ENCODE measurements around the gene TADA2A.
"Not testable (repeated sequence)": the region's sequence is repeated elsewhere in the genome, so short reads cannot be mapped to it uniquely, and the experiment has no call there.

The TADA2A gene

DNA sequence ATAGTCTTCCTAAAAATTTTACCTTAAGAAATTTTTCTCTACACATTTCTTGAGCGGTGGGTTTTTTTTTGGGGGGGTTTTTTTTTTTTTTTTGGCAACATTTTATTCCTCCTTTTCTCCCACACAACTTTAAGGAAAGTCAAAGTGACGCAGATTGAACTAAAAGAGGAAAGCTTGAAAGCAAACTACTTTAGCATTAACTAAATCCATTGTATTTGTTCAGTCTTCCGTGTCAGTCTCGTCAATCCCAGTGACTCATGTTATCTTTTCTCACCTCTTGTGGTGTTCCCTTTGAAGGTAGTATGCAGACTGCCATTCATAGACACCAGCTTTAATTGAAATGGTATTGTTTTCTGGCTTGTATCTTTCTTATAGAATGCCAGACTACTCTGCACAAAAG, 39.3 kb downstream of the TADA2A start:
- POLR2A ChIA-PET = no interaction called here
- DNase-seq (ENCODE audit: extremely low spot score) = no peak
- CTCF ChIA-PET = no interaction called here
- no peak for TF ChIP-seq L3MBTL2 (conservative IDR thresholded peaks at IDR 0.05)
- TF ChIP-seq FOXA1 (IDR thresholded peaks at IDR 0.05) = no peak
- TF ChIP-seq FOXM1 (IDR thresholded peaks at IDR 0.05; ENCODE audit: borderline replicate concordance) = no peak
- no peak for TF ChIP-seq SUZ12 (IDR thresholded peaks at IDR 0.05)
- TF ChIP-seq CTBP1 (IDR thresholded peaks at IDR 0.05; ENCODE audit: borderline replicate concordance) = no peak
- no peak for TF ChIP-seq BHLHE40 (IDR thresholded peaks at IDR 0.05; ENCODE audit: borderline replicate concordance)

DNA sequence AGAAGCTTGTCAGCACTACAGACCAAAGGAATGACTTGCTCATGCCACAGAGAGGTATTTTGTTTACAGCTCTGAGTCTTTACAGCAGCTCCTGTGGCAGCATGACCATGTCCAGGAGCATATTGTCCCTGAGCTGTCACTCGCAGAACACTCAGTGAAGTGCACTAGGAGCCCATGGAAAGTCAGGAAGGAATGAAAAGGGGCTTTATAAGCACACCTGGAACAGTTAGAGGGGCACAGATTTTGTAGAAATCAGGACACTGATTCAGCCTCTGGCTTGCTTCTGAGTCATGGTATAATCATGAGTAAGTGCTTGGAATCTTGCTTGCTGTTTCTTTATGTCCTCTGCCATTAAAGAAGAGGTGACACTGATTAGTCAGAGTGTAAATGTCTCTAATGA, 41.0 kb downstream of the TADA2A start:
- TF ChIP-seq CTBP1 (IDR thresholded peaks at IDR 0.05; ENCODE audit: borderline replicate concordance) = no peak
- ChIA-PET POLR2A (no interaction called here), CTCF (no interaction called here)
- DNase-seq (ENCODE audit: extremely low spot score) = no peak

DNA sequence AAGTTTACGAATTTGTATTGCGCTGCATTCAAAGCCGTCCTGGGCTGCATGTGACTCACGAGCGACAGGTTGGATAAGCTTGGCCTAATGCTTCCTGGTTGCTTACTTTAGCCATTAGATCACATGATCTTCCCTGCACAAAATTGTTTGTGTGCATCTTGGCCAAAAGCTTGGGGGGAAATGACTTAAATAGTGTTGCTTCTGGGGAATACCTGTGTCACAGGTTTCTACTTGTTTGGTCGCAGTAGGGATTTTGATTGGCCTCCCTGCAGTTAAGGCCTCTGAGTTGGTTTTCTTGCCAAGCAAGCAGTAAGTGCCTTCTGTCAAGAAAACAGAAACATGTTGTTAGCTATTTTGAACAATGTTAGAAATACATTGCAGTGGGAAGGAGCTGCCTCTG, 43.4 kb downstream of the TADA2A start:
- TF ChIP-seq ELF4 (IDR thresholded peaks at IDR 0.05) = no peak
- TF ChIP-seq LEF1 (IDR thresholded peaks at IDR 0.05; ENCODE audit: borderline replicate concordance) = no peak
- no peak for TF ChIP-seq SUZ12 (IDR thresholded peaks at IDR 0.05)
- no peak for TF ChIP-seq HDGF (IDR thresholded peaks at IDR 0.05; ENCODE audit: borderline replicate concordance)
- no peak for TF ChIP-seq TARDBP (IDR thresholded peaks at IDR 0.05)
- TF ChIP-seq ARNT (IDR thresholded peaks at IDR 0.05) = no peak
- no peak for TF ChIP-seq ZNF384 (IDR thresholded peaks at IDR 0.05)
- TF ChIP-seq CTBP1 (IDR thresholded peaks at IDR 0.05; ENCODE audit: borderline replicate concordance) = no peak
- TF ChIP-seq FOXM1 (IDR thresholded peaks at IDR 0.05; ENCODE audit: borderline replicate concordance) = no peak
- TF ChIP-seq BHLHE40 (IDR thresholded peaks at IDR 0.05; ENCODE audit: borderline replicate concordance) = no peak
- TF ChIP-seq FOXA1 (IDR thresholded peaks at IDR 0.05) = no peak
- TF ChIP-seq, protein P1, sequence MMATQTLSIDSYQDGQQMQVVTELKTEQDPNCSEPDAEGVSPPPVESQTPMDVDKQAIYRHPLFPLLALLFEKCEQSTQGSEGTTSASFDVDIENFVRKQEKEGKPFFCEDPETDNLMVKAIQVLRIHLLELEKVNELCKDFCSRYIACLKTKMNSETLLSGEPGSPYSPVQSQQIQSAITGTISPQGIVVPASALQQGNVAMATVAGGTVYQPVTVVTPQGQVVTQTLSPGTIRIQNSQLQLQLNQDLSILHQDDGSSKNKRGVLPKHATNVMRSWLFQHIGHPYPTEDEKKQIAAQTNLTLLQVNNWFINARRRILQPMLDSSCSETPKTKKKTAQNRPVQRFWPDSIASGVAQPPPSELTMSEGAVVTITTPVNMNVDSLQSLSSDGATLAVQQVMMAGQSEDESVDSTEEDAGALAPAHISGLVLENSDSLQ (IDR thresholded peaks at IDR 0.05) = no peak
- ChIA-PET POLR2A (no interaction called here), CTCF (no interaction called here)
- DNase-seq (ENCODE audit: extremely low spot score) = no peak

DNA sequence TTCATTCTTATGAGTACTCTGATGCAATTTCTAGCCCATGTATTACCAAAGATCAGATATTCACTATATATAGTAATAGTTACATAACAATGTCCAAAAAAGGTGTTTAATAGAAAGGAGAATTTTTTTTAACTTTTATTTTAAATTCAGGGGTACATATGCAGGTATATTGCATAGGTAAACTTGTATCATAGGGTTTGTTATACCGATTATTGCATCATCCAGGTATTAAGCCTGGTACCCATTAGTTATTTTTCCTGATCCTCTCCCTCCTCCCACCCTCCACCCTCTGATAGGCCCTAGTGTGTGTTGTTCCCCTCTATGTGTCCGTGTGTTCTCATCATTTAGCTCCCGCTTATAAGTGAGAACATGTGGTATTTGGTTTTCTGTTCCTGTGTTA, 51.1 kb downstream of the TADA2A start:
- POLR2A ChIA-PET; DNase-seq (ENCODE audit: extremely low spot score); CTCF ChIA-PET: not testable (repeated sequence)

DNA sequence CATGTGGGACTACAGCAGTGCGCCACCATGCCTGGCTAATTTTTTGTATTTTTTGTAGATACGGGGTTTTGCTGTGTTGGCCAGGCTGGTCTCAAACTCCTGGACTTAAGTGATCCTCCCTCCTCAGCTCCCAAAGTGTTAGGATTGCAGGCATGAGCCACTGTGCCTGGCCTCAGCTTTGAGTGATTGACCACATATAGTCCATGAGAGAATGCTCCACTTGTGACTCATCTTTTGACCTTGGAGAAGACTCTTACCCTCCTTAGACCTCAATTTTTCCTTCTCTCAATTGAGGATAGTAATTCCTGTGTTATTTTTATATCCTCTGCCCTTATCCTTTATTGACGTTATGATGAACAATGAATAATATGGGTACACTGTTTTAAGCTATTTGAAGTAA, 52.1 kb downstream of the TADA2A start:
- no peak for DNase-seq (ENCODE audit: extremely low spot score)
- CTCF ChIA-PET = interaction anchor here (0.7 kb wide), 1 partner anchor 21 kb away, joined by 3 read pairs; no protein-coding TSS in a partner anchor
- POLR2A ChIA-PET = no interaction called here
- TF ChIP-seq ZNF384 (IDR thresholded peaks at IDR 0.05) (no peak), SP1 (IDR thresholded peaks at IDR 0.05) (no peak), LEF1 (IDR thresholded peaks at IDR 0.05; ENCODE audit: borderline replicate concordance) (no peak), HDGF (IDR thresholded peaks at IDR 0.05; ENCODE audit: borderline replicate concordance) (no peak), FOXK2 (IDR thresholded peaks at IDR 0.05) (no peak), NFRKB (IDR thresholded peaks at IDR 0.05) (no peak), TARDBP (IDR thresholded peaks at IDR 0.05) (no peak), FOXA1 (IDR thresholded peaks at IDR 0.05) (no peak), SUZ12 (IDR thresholded peaks at IDR 0.05) (no peak)
- TF ChIP-seq, protein P1 (IDR thresholded peaks at IDR 0.05) = no peak

DNA sequence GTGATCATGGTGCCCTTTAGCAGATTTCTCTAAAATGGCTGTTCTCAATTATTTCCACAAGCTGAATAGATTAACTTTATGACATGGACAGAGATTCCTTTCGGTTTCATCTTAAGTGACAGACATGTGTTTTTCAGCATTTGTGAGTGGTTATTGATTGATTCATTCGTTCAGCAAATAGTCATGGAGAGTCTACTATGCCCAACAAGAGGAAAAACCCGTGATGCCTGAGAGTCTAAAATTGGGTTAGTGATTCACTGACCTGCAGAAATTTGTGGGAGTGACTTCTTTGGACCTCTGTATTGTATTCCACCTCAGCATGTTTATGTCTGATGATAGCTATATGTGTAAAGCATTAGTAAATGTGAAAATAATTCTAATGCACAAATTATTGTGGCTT, 55.0 kb downstream of the TADA2A start:
- ChIA-PET POLR2A (no interaction called here), CTCF (no interaction called here)
- TF ChIP-seq HDGF (IDR thresholded peaks at IDR 0.05; ENCODE audit: borderline replicate concordance) = no peak
- no peak for TF ChIP-seq FOXA1 (IDR thresholded peaks at IDR 0.05)
- TF ChIP-seq TARDBP (IDR thresholded peaks at IDR 0.05) = no peak
- no peak for TF ChIP-seq CTBP1 (IDR thresholded peaks at IDR 0.05; ENCODE audit: borderline replicate concordance)
- TF ChIP-seq FOXM1 (IDR thresholded peaks at IDR 0.05; ENCODE audit: borderline replicate concordance) = no peak
- TF ChIP-seq SP1 (IDR thresholded peaks at IDR 0.05) = no peak
- TF ChIP-seq, protein P1 (IDR thresholded peaks at IDR 0.05) = no peak
- TF ChIP-seq SUZ12 (IDR thresholded peaks at IDR 0.05) = no peak
- no peak for TF ChIP-seq ZNF384 (IDR thresholded peaks at IDR 0.05)
- no peak for TF ChIP-seq ARNT (IDR thresholded peaks at IDR 0.05)
- no peak for TF ChIP-seq BHLHE40 (IDR thresholded peaks at IDR 0.05; ENCODE audit: borderline replicate concordance)
- no peak for TF ChIP-seq FOXK2 (IDR thresholded peaks at IDR 0.05)
- TF ChIP-seq NFRKB (IDR thresholded peaks at IDR 0.05) = no peak
- TF ChIP-seq L3MBTL2 (conservative IDR thresholded peaks at IDR 0.05) = no peak
- no peak for DNase-seq (ENCODE audit: extremely low spot score)

DNA sequence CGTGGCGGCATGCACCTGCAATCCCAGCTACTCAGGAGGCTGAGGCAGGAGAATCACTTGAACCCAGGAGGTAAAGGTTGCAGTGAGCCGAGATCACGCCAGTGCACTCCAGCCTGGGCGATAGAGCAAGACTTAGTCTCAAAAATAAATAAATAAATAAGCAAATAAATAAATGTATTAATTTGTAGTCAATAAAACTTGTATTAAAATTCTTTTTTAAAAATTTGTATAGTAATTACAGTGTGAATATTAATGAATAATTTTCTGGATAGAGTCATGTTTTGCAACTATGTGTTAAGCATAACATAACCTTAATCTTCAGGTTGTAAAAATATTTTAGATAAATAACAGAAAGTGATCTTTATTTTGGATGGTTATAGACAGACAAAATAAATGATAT, 55.8 kb downstream of the TADA2A start:
- no peak for DNase-seq (ENCODE audit: extremely low spot score)
- TF ChIP-seq LEF1 (IDR thresholded peaks at IDR 0.05; ENCODE audit: borderline replicate concordance) (no peak), ZNF384 (IDR thresholded peaks at IDR 0.05) (no peak), SP1 (IDR thresholded peaks at IDR 0.05) (no peak), L3MBTL2 (conservative IDR thresholded peaks at IDR 0.05) (no peak), FOXA1 (IDR thresholded peaks at IDR 0.05) (no peak), CTBP1 (IDR thresholded peaks at IDR 0.05; ENCODE audit: borderline replicate concordance) (no peak), TARDBP (IDR thresholded peaks at IDR 0.05) (no peak), SUZ12 (IDR thresholded peaks at IDR 0.05) (no peak), FOXK2 (IDR thresholded peaks at IDR 0.05) (no peak), NFRKB (IDR thresholded peaks at IDR 0.05) (no peak), BHLHE40 (IDR thresholded peaks at IDR 0.05; ENCODE audit: borderline replicate concordance) (no peak), FOXM1 (IDR thresholded peaks at IDR 0.05; ENCODE audit: borderline replicate concordance) (no peak), ARNT (IDR thresholded peaks at IDR 0.05) (no peak), ELF4 (IDR thresholded peaks at IDR 0.05) (no peak), HDGF (IDR thresholded peaks at IDR 0.05; ENCODE audit: borderline replicate concordance) (no peak)
- TF ChIP-seq, protein P1 (IDR thresholded peaks at IDR 0.05) = no peak
- ChIA-PET POLR2A (no interaction called here), CTCF (no interaction called here)

Measured in HEK293T (cell line).